Liver (tissue), 9 donors: ENCODE measurements around the gene ARPC5L. TPM values are rescaled to one million over a fixed set of nuclear protein-coding genes. Genes with fewer than 3 reads are reported as not detected.
A peak's percentile ranks its signal among the peaks of the same experiment; 100 is the strongest.

Experiments
- DNase-seq: peaks from one replicate; pipeline ENCODE4 v3.0.0-alpha.2; 2017; ENCODE audit warnings: low spot score
- H3K27ac ChIP-seq, 2 donors: one replicate each; pipeline ENCODE4 v1.7.0; 2013; ENCODE audit warnings: inconsistent platforms in 2 of 2, low read length in 2 of 2, control low read depth in 1 of 2, low read depth in 1 of 2, mild to moderate bottlenecking in 1 of 2
- H3K27me3 ChIP-seq, 4 donors: one replicate each; pipeline versions ENCODE4 v1.6.1 to v1.7.0; 2013; ENCODE audit warnings: low read length in 3 of 4, inconsistent platforms in 1 of 4, mild to moderate bottlenecking in 1 of 4, moderate library complexity in 1 of 4; ENCODE audit not compliant: control insufficient read depth in 4 of 4, insufficient read depth in 4 of 4
- H3K36me3 ChIP-seq, 4 donors: one replicate each; pipeline versions ENCODE4 v1.6.1 to v1.7.0; 2013; ENCODE audit warnings: low read length in 3 of 4, mild to moderate bottlenecking in 3 of 4, low read depth in 1 of 4, moderate library complexity in 1 of 4; ENCODE audit not compliant: control insufficient read depth in 4 of 4, insufficient read depth in 3 of 4
- H3K4me1 ChIP-seq, 4 donors: one replicate each; pipeline versions ENCODE4 v1.6.1 to v1.7.0; 2013; ENCODE audit warnings: low read length in 3 of 4, mild to moderate bottlenecking in 3 of 4, moderate library complexity in 1 of 4; ENCODE audit not compliant: control insufficient read depth in 4 of 4, insufficient read depth in 4 of 4
- H3K4me3 ChIP-seq, 3 donors: one replicate each; pipeline versions ENCODE4 v1.6.1 to v1.7.0; 2013; ENCODE audit warnings: low read length in 3 of 3, control low read depth in 1 of 3, low read depth in 1 of 3, mild to moderate bottlenecking in 1 of 3
- H3K9ac ChIP-seq, 2 donors: one replicate each; pipeline ENCODE4 v1.7.0; 2013; ENCODE audit warnings: low read length in 2 of 2, mild to moderate bottlenecking in 2 of 2, moderate library complexity in 2 of 2, control low read depth in 1 of 2, low read depth in 1 of 2
- H3K9me3 ChIP-seq, 4 donors: one replicate each; pipeline versions ENCODE4 v1.6.1 to v1.7.0; 2013; ENCODE audit warnings: low read length in 3 of 4; ENCODE audit not compliant: control insufficient read depth in 4 of 4
- CTCF ChIP-seq: fragments of 150-350 bp; IDR thresholded peaks from 2 replicates; pipeline ENCODE4 v1.5.1; 2017; ENCODE audit warnings: improper control_type of control experiment, low read depth, low read length; ENCODE audit not compliant: missing input control
- FOXA2 ChIP-seq: IDR thresholded peaks from 2 replicates; pipeline ENCODE4 v1.6.1; 2016; ENCODE audit warnings: antibody characterized with exemption
- JUND ChIP-seq, 2 donors: IDR thresholded peaks; 2 replicates each; pipeline ENCODE4 v1.6.1; 2016; ENCODE audit warnings: antibody characterized with exemption in 2 of 2
- MAX ChIP-seq: IDR thresholded peaks from 2 replicates; pipeline ENCODE4 v1.6.1; 2016; ENCODE audit warnings: antibody characterized with exemption
- NR2F2 ChIP-seq: IDR thresholded peaks from 2 replicates; pipeline ENCODE4 v1.6.1; 2016; ENCODE audit warnings: antibody characterized with exemption
- RAD21 ChIP-seq, 2 donors: IDR thresholded peaks; 2 replicates each; pipeline ENCODE4 v1.6.1; 2016; ENCODE audit warnings: antibody characterized with exemption in 2 of 2, mild to moderate bottlenecking in 2 of 2
- REST ChIP-seq: IDR thresholded peaks from 2 replicates; pipeline ENCODE4 v1.6.1; 2016; ENCODE audit warnings: antibody characterized with exemption, mild to moderate bottlenecking
- WGBS: extraction: QIAGEN DNeasy Blood & Tissue Kit; methylation state at CpG from one replicate; pipeline ENCODE4 v1.1.7; 2013; 5-methylcytosine and 5-hydroxymethylcytosine counted together
- polyA plus RNA-seq, 2 donors: library from polyadenylated mRNA; stranded (reverse) in 1 of 2; unstranded in 1 of 2; fragments of 200-250 nt in 1 of 2; fragments of >200 nt in 1 of 2; fragmentation: Nextera tagmentation in 1 of 2; extraction: Ambion mirVana in 1 of 2; gene quantifications; one replicate each; pipeline versions ENCODE4 v1.2.1 to v1.2.3, GENCODE V29; 2013 to 2015
- total RNA-seq, 2 donors: library from RNA; depleted of rRNA; stranded (reverse); fragments of >200 nt; gene quantifications; one replicate each; pipeline ENCODE4 v1.2.3, GENCODE V29; 2014
- donor health status: healthy.
- donor health status: healthy.
- donor health status: healthy.
- donor health status: healthy.
- donor health status: healthy.

Gene ARPC5L
- total and polyA plus RNA-seq, 4 donors = 9.3 to 31.2 (median 17.8) TPM

- WGBS = 97% methylated on average over 7 of the region's 7 CpGs
- TF ChIP-seq RAD21 (IDR thresholded peaks at IDR 0.05) = no peak
- Histone ChIP-seq H3K4me3 (no peak overlapping the region), H3K9me3 (no peaks in the 10 kb centered on the region), H3K27ac (no peak overlapping the region), H3K36me3 (peaks cover 10 to 75% (median 45%) of the 10 kb centered on the region in 4 donors), H3K9ac (no peak overlapping the region), H3K4me1 (no peaks in the 10 kb centered on the region), H3K27me3 (no peaks in the 10 kb centered on the region)
- DNase-seq = no peak
These were observed 28.2 kb downstream of the ARPC5L start for GRCh38 chr9:124890179-124890578.

GRCh38 chr9:124894035-124894740 is 32.3 kb downstream of the ARPC5L start:
- 93% methylated on average over 9 of the region's 9 CpGs for WGBS
- Histone ChIP-seq H3K9me3 (no peaks in the 10 kb centered on the region), H3K4me3 (no peak overlapping the region), H3K36me3 (peaks cover 4 to 53% (median 36%) of the 10 kb centered on the region in 4 donors), H3K4me1 (no peaks in the 10 kb centered on the region), H3K27me3 (no peaks in the 10 kb centered on the region), H3K27ac (no peak overlapping the region), H3K9ac (no peak overlapping the region)
- no peak for TF ChIP-seq FOXA2
- no peak for DNase-seq

- TF ChIP-seq REST = no peak
- no peak for TF ChIP-seq NR2F2
- TF ChIP-seq RAD21 (IDR thresholded peaks at IDR 0.05) = peak; percentile 64 to 75
- TF ChIP-seq JUND (IDR thresholded peaks at IDR 0.05) = no peak
- TF ChIP-seq MAX = no peak
- peak; percentile 35 for TF ChIP-seq CTCF
- no peaks in the 10 kb centered on the region for H3K27me3 ChIP-seq
- no peaks in the 10 kb centered on the region for H3K9me3 ChIP-seq
- no peak for DNase-seq
- no peak overlapping the region for H3K9ac ChIP-seq
- no peak overlapping the region for H3K27ac ChIP-seq
- H3K4me1 ChIP-seq = no peaks in the 10 kb centered on the region
- H3K4me3 ChIP-seq = no peak overlapping the region
- H3K36me3 ChIP-seq = peaks cover 4 to 53% (median 35%) of the 10 kb centered on the region in 4 donors
These were observed 32.8 kb downstream of the ARPC5L start for GRCh38 chr9:124894741-124895170.
